IMR-90 (cell line): Measurements from ENCODE around the gene G3BP2. TPM values are rescaled to one million over a fixed set of nuclear protein-coding genes. Genes with fewer than 3 reads are reported as not detected.

Experiments used
- ATAC-seq: fragments of 200-7000 bp; cut with Tn5 transposase; 2 replicates; pipeline ENCODE4 v1.9.1; 2020; ENCODE audit warnings: low read depth, mild to moderate bottlenecking, moderate library complexity
- BruUV-seq: library from RNA; stranded (reverse); fragments of 400-500 nt; replicated peaks from 2 replicates; lab custom pipeline; 2021; lab: Mats Ljungman, UMichigan
- CTCF ChIA-PET: fragments of 300-600 bp; formaldehyde crosslinking; extraction: SDS; loops from one replicate; lab custom pipeline; 2021; ENCODE audit warnings: antibody characterized with exemption; lab: Yijun Ruan, JAX
- POLR2A ChIA-PET: fragments of 300-600 bp; sonication (Branson Sonifier 250); formaldehyde crosslinking; loops from one replicate; lab custom pipeline; 2022; ENCODE audit warnings: antibody characterized with exemption; ENCODE audit not compliant: unreplicated experiment; lab: Charles Lee
- DNase-seq: peaks from one replicate; pipeline ENCODE4 v3.0.0; 2013
- H2AFZ ChIP-seq: replicated peaks from 2 replicates; pipeline ENCODE3; 2013; ENCODE audit warnings: low read length, mild to moderate bottlenecking; ENCODE audit not compliant: poor library complexity
- H2AK5ac ChIP-seq: 2 replicates; pipeline ENCODE4 v1.6.1; 2013; ENCODE audit warnings: low read depth, low read length, inconsistent platforms
- H2AK9ac ChIP-seq: replicated peaks from 2 replicates; pipeline ENCODE3; 2013; ENCODE audit warnings: mild to moderate bottlenecking, low read depth, low read length, moderate library complexity; ENCODE audit not compliant: poor library complexity
- H2BK120ac ChIP-seq: 2 replicates; pipeline ENCODE4 v1.6.1; 2013; ENCODE audit warnings: low read depth, low read length, inconsistent platforms
- H2BK15ac ChIP-seq: 3 replicates; pipeline ENCODE4 v1.6.1; 2013; ENCODE audit warnings: low read depth, low read length, inconsistent platforms
- H2BK20ac ChIP-seq: 2 replicates; pipeline ENCODE4 v1.6.1; 2013; ENCODE audit warnings: low read depth, mild to moderate bottlenecking, inconsistent platforms, low read length, moderate library complexity
- H2BK5ac ChIP-seq: 2 replicates; pipeline ENCODE4 v1.6.1; 2013; ENCODE audit warnings: mild to moderate bottlenecking, low read depth, low read length, inconsistent platforms; ENCODE audit not compliant: poor library complexity, severe bottlenecking
- H3K14ac ChIP-seq: replicated peaks from 2 replicates; pipeline ENCODE4 v1.6.1; 2013; ENCODE audit warnings: low read depth, low read length, inconsistent platforms
- H3K18ac ChIP-seq: 2 replicates; pipeline ENCODE4 v1.6.1; 2013; ENCODE audit warnings: low read depth, low read length, control low read depth
- H3K23ac ChIP-seq: 2 replicates; pipeline ENCODE4 v1.6.1; 2013; ENCODE audit warnings: low read depth, low read length, inconsistent platforms
- H3K27ac ChIP-seq: 2 replicates; pipeline ENCODE4 v1.5.1; 2013; ENCODE audit warnings: mild to moderate bottlenecking, control low read depth, low read length; ENCODE audit not compliant: insufficient read depth
- H3K27me3 ChIP-seq: 2 replicates; pipeline ENCODE4 v1.6.1; 2013; ENCODE audit warnings: low read length; ENCODE audit not compliant: control insufficient read depth, insufficient read depth
- H3K36me3 ChIP-seq: 2 replicates; pipeline ENCODE4 v1.6.1; 2013; ENCODE audit warnings: low read length, mixed read lengths; ENCODE audit not compliant: control insufficient read depth, insufficient read depth
- H3K4ac ChIP-seq: 2 replicates; pipeline ENCODE4 v1.6.1; 2013; ENCODE audit warnings: low read depth, low read length, inconsistent platforms
- H3K4me1 ChIP-seq: 2 replicates; pipeline ENCODE4 v1.6.1; 2013; ENCODE audit warnings: low read length, mixed read lengths; ENCODE audit not compliant: control insufficient read depth, insufficient read depth
- H3K4me2 ChIP-seq: 2 replicates; pipeline ENCODE4 v1.6.1; 2013; ENCODE audit warnings: low read depth, mild to moderate bottlenecking, control low read depth, low read length, moderate library complexity
- H3K4me3 ChIP-seq: 2 replicates; pipeline ENCODE4 v1.5.1; 2013; ENCODE audit warnings: low read depth, mild to moderate bottlenecking, control low read depth, low read length, moderate library complexity; ENCODE audit not compliant: insufficient read depth
- H3K56ac ChIP-seq: 2 replicates; pipeline ENCODE4 v1.6.1; 2013; ENCODE audit warnings: low read length, inconsistent platforms; ENCODE audit not compliant: insufficient read depth; ENCODE audit errors: extremely low read depth
- H3K79me1 ChIP-seq, 2 experiments: 2 replicates each; pipeline ENCODE4 v1.6.1; 2013; ENCODE audit warnings: low read length in 2 of 2, inconsistent platforms in 1 of 2, low read depth in 1 of 2
- H3K9ac ChIP-seq: 2 replicates; pipeline ENCODE4 v1.6.1; 2013; ENCODE audit warnings: low read depth, low read length, control low read depth
- H3K9me1 ChIP-seq: 2 replicates; pipeline ENCODE4 v1.6.1; 2013; ENCODE audit warnings: low read length, inconsistent platforms; ENCODE audit not compliant: insufficient read depth
- H3K9me3 ChIP-seq: 2 replicates; pipeline ENCODE4 v1.6.1; 2013; ENCODE audit warnings: low read length; ENCODE audit not compliant: control insufficient read depth, insufficient read depth
- H4K20me1 ChIP-seq: 2 replicates; pipeline ENCODE4 v1.6.1; 2013; ENCODE audit warnings: low read length, inconsistent platforms; ENCODE audit not compliant: insufficient read depth
- H4K5ac ChIP-seq: 2 replicates; pipeline ENCODE4 v1.6.1; 2013; ENCODE audit warnings: mild to moderate bottlenecking, low read depth, low read length, control low read depth
- H4K8ac ChIP-seq, 2 experiments: 2 replicates each; pipeline ENCODE4 v1.6.1; 2013; ENCODE audit warnings: low read depth in 2 of 2, low read length in 2 of 2, control low read depth in 1 of 2, inconsistent platforms in 1 of 2
- H4K91ac ChIP-seq: 2 replicates; pipeline ENCODE4 v1.6.1; 2013; ENCODE audit warnings: low read depth, low read length, inconsistent platforms; ENCODE audit not compliant: insufficient read depth
- CHD1 ChIP-seq: IDR thresholded peaks from 2 replicates; pipeline ENCODE4 v1.6.1; 2012; ENCODE audit warnings: low read depth, low read length, improper control_type of control experiment
- CTCF ChIP-seq: conservative IDR thresholded peaks from 2 replicates; pipeline ENCODE4 v1.5.1; 2012; ENCODE audit warnings: mild to moderate bottlenecking, low read depth, low read length, improper control_type of control experiment
- FOS ChIP-seq: fragments of 150-350 bp; IDR thresholded peaks from 2 replicates; pipeline ENCODE4 v1.6.1; 2016; ENCODE audit warnings: low read depth, low read length
- MAFK ChIP-seq: IDR thresholded peaks from 2 replicates; pipeline ENCODE4 v1.6.1; 2012; ENCODE audit warnings: low read depth, low read length, improper control_type of control experiment
- NFE2L2 ChIP-seq: fragments of 150-350 bp; IDR thresholded peaks from 2 replicates; pipeline ENCODE4 v1.6.1; 2016; ENCODE audit warnings: low read depth, mild to moderate bottlenecking, low read length
- POLR2A ChIP-seq: IDR thresholded peaks from 2 replicates; pipeline ENCODE4 v1.6.1; 2012; ENCODE audit warnings: mild to moderate bottlenecking, low read depth, low read length
- RCOR1 ChIP-seq: IDR thresholded peaks from 2 replicates; pipeline ENCODE4 v1.6.1; 2012; ENCODE audit warnings: mild to moderate bottlenecking, low read length, improper control_type of control experiment; ENCODE audit not compliant: insufficient replicate concordance
- RFX5 ChIP-seq: IDR thresholded peaks from 2 replicates; pipeline ENCODE4 v1.8.0; 2012; ENCODE audit warnings: low read depth, mild to moderate bottlenecking, low read length, moderate library complexity
- USF2 ChIP-seq: fragments of 150-350 bp; IDR thresholded peaks from 2 replicates; pipeline ENCODE4 v1.6.1; 2017; ENCODE audit warnings: mild to moderate bottlenecking, antibody characterized with exemption, low read length, low read depth
- WGBS, 2 experiments: methylation state at CpG; one replicate each; pipeline versions ENCODE4 v1.1.5 to v1.1.7; 2013; ENCODE audit warnings: missing lambda C conversion rate in 2 of 2; ENCODE audit not compliant: insufficient read length in 1 of 2; ENCODE audit errors: extremely low coverage in 2 of 2; 5-methylcytosine and 5-hydroxymethylcytosine counted together
- dilution Hi-C: fragments of 300-500 bp; cut with HindIII; formaldehyde crosslinking; loops from one replicate; pipeline ENCODE4 v1.14.3; 2018; ENCODE audit warnings: low sequenced_read_pairs; ENCODE audit not compliant: unreplicated experiment
- in situ Hi-C: fragments of 300-500 bp; cut with MboI; formaldehyde crosslinking; loops from 3 replicates; pipeline ENCODE4 v1.14.3; 2019; ENCODE audit warnings: low sequenced_read_pairs, inconsistent platforms, mixed read lengths
- intact Hi-C: fragments of 100-400 bp; cut with micrococcal nuclease; formaldehyde crosslinking; loops from 2 replicates; pipeline ENCODE4 v1.10.0; 2022
- polyA plus RNA-seq, 3 experiments: library from polyadenylated mRNA; depleted of rRNA; stranded (reverse); fragments of >200 nt; gene quantifications; 2 replicates each; pipeline ENCODE4 v1.2.3, GENCODE V29; 2012; ENCODE audit warnings: low replicate concordance in 1 of 3
- total RNA-seq: library from RNA; depleted of rRNA; stranded (reverse); fragments of >200 nt; gene quantifications from 2 replicates; pipeline ENCODE4 v1.2.3, GENCODE V29; 2012

Gene G3BP2
- total and polyA plus RNA-seq, 2 of the 4 experiments (the other 2 are of a cell fraction) = 80.5 to 183 TPM

DNA sequence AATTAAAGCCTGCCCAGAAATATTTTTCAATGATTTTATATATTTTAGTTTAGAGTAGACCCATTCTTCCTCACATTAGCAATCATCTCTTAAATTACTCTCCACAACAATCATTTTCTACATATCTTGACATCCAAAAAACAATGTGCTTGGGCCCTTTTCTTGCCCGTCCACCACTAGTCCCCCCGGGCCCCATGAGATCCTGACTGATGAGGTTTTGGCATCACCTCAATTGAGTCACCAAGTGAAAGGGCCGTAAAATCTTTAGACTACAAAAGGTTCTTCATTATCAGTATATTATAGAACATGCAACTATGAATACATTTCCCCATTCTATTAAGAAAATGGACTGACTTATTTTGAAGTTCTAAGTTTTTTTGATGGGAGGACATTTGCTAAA, 38.9 kb downstream of the G3BP2 start:
- no peaks in the 10 kb centered on the region for H3K79me1 ChIP-seq
- ChIA-PET POLR2A (no interaction called here), CTCF (no interaction called here)
- H3K27ac ChIP-seq = no peak overlapping the region
- H3K23ac ChIP-seq = no peak overlapping the region
- no peak overlapping the region for H2BK20ac ChIP-seq
- no peaks in the 10 kb centered on the region for H3K27me3 ChIP-seq
- H2AK9ac ChIP-seq = no peak overlapping the region
- H3K4ac ChIP-seq = no peak overlapping the region
- H2BK5ac ChIP-seq = no peak overlapping the region
- dilution Hi-C loops (no loop called here), intact Hi-C loops (no loop called here), in situ Hi-C loops (no loop called here)
- H3K36me3 ChIP-seq = no peaks in the 10 kb centered on the region
- H4K8ac ChIP-seq = no peak overlapping the region
- no CpG with 5 or more reads among the region's 3 CpGs for WGBS, 2 experiments
- no peak overlapping the region for H3K4me3 ChIP-seq
- no peak overlapping the region for H2AFZ ChIP-seq
- H3K4me1 ChIP-seq = peaks cover 6% of the 10 kb centered on the region
- H2AK5ac ChIP-seq = no peak overlapping the region
- DNase-seq = no peak
- no peak overlapping the region for H3K18ac ChIP-seq
- ATAC-seq = no peak
- H2BK15ac ChIP-seq = no peak overlapping the region
- H3K56ac ChIP-seq = no peak overlapping the region
- no peak overlapping the region for H3K9ac ChIP-seq
- no peaks in the 10 kb centered on the region for H4K20me1 ChIP-seq
- peaks cover 8% of the 10 kb centered on the region for H3K9me1 ChIP-seq
- BruUV-seq = no TSS peak
- no peak for TF ChIP-seq CTCF
- no peak for TF ChIP-seq RCOR1
- no peak for TF ChIP-seq POLR2A
- TF ChIP-seq NFE2L2 = no peak
- TF ChIP-seq FOS = no peak
- TF ChIP-seq MAFK = no peak
- no peak for TF ChIP-seq RFX5
- no peak for TF ChIP-seq USF2
- TF ChIP-seq CHD1 = no peak
- no peaks in the 10 kb centered on the region for H3K9me3 ChIP-seq
- H2BK120ac ChIP-seq = no peak overlapping the region
- no peak overlapping the region for H4K5ac ChIP-seq
- H4K91ac ChIP-seq = no peak overlapping the region
- H3K4me2 ChIP-seq = no peak overlapping the region
- no peak overlapping the region for H3K14ac ChIP-seq
